HG02588 (cell line): ENCODE data around the gene MYO9A.

Experiments used
- ATAC-seq: cut with Tn5 transposase; IDR thresholded peaks from one replicate; pipeline ENCODE4 v1.9.1; 2021; ENCODE audit warnings: mild to moderate bottlenecking, moderate library complexity; ENCODE audit not compliant: unreplicated experiment

The MYO9A gene

DNA sequence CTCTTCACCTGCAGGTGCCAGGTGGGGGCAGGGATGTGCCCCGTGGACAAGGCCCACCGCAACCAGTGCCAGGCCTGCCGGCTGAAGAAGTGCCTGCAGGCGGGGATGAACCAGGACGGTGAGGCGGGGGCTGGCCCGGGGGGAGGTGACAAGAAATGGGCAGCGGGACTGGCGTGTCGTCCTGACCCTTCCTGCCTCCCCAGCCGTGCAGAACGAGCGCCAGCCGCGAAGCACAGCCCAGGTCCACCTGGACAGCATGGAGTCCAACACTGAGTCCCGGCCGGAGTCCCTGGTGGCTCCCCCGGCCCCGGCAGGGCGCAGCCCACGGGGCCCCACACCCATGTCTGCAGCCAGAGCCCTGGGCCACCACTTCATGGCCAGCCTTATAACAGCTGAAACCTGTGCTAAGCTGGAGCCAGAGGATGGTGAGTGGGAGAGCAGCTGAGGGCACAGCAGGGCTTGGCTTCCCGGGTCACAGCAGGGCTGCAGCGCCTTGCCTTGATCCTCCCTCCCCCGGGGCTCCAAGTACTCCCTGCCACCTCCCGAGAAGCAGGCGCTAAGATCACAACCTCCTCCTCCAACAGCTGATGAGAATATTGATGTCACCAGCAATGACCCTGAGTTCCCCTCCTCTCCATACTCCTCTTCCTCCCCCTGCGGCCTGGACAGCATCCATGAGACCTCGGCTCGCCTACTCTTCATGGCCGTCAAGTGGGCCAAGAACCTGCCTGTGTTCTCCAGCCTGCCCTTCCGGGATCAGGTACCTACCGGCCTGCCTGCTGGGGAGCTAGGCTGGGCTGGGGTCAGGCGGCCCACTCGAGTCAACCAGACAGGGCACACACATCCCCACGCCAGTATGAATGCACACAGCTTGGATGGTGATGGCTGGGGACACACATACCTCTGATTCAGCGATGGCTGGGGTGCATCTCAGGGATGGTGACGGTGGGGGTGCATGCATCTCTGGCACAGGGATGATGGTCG is 305.9 kb downstream of the MYO9A start:
- ATAC-seq: no peak

DNA sequence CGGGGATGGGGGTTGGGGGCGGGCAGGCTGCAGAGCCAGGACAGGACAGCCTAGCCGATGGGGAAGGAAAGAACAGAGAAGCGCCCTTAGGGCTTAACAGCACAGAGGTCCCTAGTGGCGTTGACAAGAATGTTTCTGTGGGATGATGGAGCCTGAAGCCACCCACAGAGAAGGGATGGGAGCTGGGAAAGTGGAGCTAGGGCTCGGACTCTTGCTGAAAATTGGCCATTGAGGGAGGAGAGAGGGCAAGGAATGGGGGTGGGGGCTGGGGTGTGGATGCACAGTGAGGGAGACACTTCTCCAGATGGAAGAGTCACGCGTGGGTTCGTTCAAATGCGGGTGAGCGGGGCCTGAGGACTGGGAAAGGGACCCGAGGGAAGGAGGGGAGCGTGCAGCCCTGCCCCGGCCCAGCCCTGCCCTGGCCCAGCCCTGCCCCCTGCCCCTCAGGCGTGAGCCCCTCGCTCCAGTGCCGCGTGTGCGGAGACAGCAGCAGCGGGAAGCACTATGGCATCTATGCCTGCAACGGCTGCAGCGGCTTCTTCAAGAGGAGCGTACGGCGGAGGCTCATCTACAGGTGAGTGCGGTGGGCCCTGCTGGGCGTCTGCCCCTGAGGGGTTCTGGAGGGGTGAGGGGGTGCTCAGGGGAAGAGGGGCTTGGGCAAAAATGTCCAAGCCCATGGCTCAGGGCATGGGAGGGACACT is 306.8 kb downstream of the MYO9A start:
- no peak for ATAC-seq

- ATAC-seq: no peak
These were observed 307.5 kb downstream of the MYO9A start, which contains the start of gene NR2E3 for GRCh38 chr15:71810256-71811035. TSS of gene NR2E3 (plus strand) at chr15:71810554. CDS start at chr15:71810744, 190 bp downstream.

DNA sequence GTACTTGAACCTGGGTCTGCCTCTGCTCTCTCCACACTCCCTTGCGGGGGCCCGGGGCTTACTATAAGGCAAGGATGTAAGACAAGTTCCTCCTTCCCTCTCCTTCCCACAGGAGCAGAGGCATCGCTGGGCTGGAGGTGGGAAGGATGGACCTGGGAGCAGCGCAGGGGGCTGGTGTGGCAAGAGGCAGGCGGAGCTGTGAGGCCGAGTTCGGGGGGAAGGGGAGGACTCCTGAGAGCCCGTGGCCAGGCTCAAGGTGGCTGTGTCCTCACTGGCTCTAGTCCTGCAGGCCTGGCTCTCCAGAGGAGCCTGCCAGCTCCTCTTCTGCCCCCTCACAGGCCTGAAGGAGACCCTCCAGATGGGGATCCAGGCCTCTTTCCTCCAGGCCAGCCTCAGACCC is 308.6 kb downstream of the MYO9A start:
- ATAC-seq: no peak

DNA sequence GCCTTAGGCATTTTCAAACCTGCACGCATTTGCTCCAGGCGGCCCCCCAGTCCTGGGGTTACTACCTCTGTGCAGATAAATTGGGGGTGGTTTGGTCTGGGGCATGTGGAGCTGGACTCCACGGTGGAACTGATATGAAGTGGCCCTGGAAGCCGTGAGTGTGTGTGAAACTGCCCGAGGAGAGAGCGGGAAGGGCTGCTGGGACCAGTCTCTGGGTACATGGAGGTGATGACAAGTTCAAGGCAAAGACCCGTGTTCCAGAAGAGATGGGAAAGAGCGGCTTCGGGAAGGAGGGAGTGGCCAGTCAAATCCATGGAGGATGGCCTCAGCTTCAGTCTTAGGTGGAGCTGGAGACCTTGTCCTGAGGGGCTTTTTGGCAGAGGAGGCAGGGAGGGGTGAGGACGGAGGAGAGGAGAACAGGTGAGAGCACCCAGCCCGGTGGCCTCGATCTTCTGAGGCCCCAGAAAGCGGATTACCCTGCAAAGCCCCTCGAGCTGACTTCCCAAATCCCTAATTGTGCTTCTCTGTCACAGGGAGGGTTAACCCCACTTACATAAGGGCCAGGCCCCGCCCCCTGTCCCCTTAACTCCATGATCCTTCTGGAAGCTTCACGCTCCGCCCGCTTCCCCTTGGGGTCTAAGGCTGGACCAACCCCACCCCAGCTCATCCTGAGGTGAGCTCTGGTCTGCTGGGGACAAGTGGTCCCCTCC is 309.5 kb downstream of the MYO9A start:
- ATAC-seq: no peak

GRCh38 chr15:71807691-71808091 is 310.3 kb downstream of the MYO9A start:
- no peak for ATAC-seq

GRCh38 chr15:71807125-71807629 is 310.8 kb downstream of the MYO9A start:
- ATAC-seq: no peak

GRCh38 chr15:71806452-71806931 is 311.5 kb downstream of the MYO9A start:
- no peak for ATAC-seq

- no peak for ATAC-seq
These were observed 313.1 kb downstream of the MYO9A start for GRCh38 chr15:71804695-71805470.

GRCh38 chr15:71804226-71804625 is 313.7 kb downstream of the MYO9A start:
- no peak for ATAC-seq

- ATAC-seq: no peak
These were observed 315.2 kb downstream of the MYO9A start for GRCh38 chr15:71802770-71803169.

DNA sequence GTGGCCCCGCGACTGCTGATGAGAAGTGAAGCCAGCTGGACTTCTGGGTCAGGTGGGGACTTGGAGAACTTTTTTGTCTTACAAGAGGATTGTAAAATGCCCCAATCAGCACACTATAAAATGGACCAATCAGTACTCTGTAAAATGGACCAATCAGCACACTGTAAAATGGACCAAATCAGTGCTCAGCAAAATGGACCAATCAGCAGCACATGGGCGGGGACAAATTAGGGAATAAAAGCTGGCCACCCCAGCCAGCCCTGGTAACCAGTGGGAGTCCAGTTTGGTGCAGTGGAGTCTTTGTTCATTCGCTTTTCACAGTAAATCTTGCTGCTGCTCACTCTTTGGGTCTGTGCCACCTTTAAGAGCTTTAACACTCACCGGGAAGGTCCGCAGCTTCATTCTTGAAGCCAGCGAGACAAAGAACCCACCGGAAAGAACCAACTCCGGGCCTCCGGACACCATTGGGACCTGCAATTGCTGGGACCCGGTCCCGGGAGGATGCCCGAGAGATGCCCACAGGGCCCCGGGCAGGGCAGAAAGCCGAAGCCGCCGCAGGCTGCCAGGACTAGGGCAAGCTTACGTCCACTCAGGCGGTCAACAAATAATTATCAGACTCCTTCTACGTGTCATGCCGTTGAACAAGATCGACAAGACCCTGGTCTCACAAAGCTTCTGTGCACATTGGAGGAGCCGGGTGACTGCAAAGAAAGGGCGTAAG is 315.9 kb downstream of the MYO9A start:
- no peak for ATAC-seq

- ATAC-seq: no peak
These were observed 316.9 kb downstream of the MYO9A start for GRCh38 chr15:71800835-71801745.

- no peak for ATAC-seq
These were observed 317.8 kb downstream of the MYO9A start for GRCh38 chr15:71800190-71800589.

DNA sequence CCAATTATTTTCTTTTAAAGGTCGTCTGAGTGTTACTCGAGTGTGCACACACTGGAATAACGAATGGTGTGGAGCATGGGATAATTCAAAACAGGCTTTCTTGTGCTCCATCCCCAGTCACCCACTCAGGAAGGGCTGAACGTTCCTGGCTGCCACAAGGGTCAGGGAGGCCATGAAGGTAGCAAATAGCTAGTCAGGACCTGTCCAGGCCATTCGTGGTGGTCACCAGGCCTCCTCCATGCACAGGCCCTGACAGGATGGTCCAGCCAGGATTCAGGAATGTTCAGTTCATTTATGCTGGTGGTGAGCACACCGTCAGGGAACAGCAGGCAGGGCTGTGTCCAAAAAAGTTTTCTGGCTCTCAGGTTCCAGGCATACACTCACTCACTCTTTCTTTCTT is 319.3 kb downstream of the MYO9A start:
- ATAC-seq: no peak

GRCh38 chr15:71792521-71792920 is 325.4 kb downstream of the MYO9A start:
- ATAC-seq: no peak

DNA sequence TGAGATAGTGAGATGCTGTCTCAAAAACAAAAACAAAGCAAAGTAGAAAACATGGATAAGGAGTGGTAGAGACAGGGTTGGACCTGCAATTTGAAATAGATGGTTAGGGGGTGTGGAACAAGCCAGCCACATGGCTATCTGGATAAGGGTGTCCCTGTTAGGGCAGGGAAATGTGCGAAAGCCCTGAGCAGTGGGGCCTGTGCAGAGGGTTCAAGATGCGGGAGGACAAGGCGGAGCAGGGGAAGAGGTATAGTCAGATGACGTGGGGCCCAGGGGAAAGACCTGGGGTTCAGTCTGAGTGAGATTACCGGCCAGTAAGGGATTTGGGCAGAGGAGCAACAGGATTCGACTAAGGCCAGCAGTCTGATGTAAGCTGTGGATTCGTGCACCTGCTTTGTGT is 326.0 kb downstream of the MYO9A start:
- ATAC-seq: no peak

DNA sequence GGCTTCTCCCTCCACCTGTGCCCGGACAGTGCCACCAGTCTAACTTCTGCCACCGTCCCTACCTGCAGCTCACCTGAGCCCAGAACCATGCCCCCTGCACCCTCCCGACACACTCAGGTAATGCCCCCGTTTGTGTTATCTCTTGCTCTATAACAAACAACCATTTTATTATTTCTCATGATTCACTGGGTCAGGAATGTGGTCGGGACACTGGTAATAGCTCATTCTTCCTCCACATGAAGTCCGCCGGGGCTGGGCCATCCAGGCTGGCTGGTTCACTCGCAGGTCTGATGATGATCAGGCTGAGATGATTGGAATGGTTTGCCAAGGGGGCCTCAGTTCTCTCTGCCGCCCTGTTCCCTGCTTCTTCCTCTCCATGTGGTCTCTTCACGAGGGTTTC is 327.9 kb downstream of the MYO9A start:
- no peak for ATAC-seq
